DND-41 (cell line): ENCODE results near the gene SIT1.

Experiments used
- ATAC-seq: fragments of 200-7000 bp; cut with Tn5 transposase; 3 replicates; pipeline ENCODE4 v1.9.1; 2021; ENCODE audit warnings: low read depth; ENCODE audit not compliant: insufficient read depth
- DNase-seq: peaks from one replicate; pipeline ENCODE4 v3.0.0-alpha.2; 2020
- H2AFZ ChIP-seq: 2 replicates; pipeline ENCODE4 v1.6.0; 2012; ENCODE audit warnings: low read depth, low read length
- H3K27ac ChIP-seq: 2 replicates; pipeline ENCODE4 v1.5.1; 2012; ENCODE audit warnings: low read length, inconsistent platforms
- H3K27me3 ChIP-seq: fragments of 200-600 bp; sonication (generic); 2 replicates; pipeline ENCODE4 v1.6.0; 2012; ENCODE audit warnings: low read length, mild to moderate bottlenecking, inconsistent platforms; ENCODE audit not compliant: insufficient read depth, poor library complexity
- H3K36me3 ChIP-seq: 2 replicates; pipeline ENCODE4 v1.5.1; 2012; ENCODE audit warnings: low read length, inconsistent platforms; ENCODE audit not compliant: insufficient read depth
- H3K4me1 ChIP-seq: 2 replicates; pipeline ENCODE4 v1.5.1; 2012; ENCODE audit warnings: mild to moderate bottlenecking, low read length; ENCODE audit not compliant: insufficient read depth
- H3K4me2 ChIP-seq: 2 replicates; pipeline ENCODE4 v1.6.0; 2012; ENCODE audit warnings: mild to moderate bottlenecking, moderate library complexity, low read length, inconsistent platforms; ENCODE audit not compliant: insufficient read depth
- H3K4me3 ChIP-seq, 2 experiments: fragments of 200-600 bp in 1 of 2; shearing (Covaris generic) in 1 of 2; 2 replicates each; pipeline ENCODE4 v1.5.1; 2012 to 2016; ENCODE audit warnings: inconsistent platforms in 2 of 2, low read length in 2 of 2, mild to moderate bottlenecking in 2 of 2, low read depth in 1 of 2, moderate library complexity in 1 of 2
- H3K79me2 ChIP-seq: 2 replicates; pipeline ENCODE4 v1.6.0; 2012; ENCODE audit warnings: low read length, inconsistent platforms; ENCODE audit not compliant: insufficient read depth
- H3K9ac ChIP-seq: 2 replicates; pipeline ENCODE4 v1.6.0; 2012; ENCODE audit warnings: low read depth, mild to moderate bottlenecking, inconsistent platforms, low read length, moderate library complexity
- H3K9me3 ChIP-seq: 2 replicates; pipeline ENCODE4 v1.5.1; 2012; ENCODE audit warnings: low read length, moderate library complexity, mild to moderate bottlenecking, inconsistent platforms; ENCODE audit not compliant: insufficient read depth, severe bottlenecking
- H4K20me1 ChIP-seq: 2 replicates; pipeline ENCODE4 v1.6.0; 2012; ENCODE audit warnings: low read length; ENCODE audit not compliant: insufficient read depth
- CTCF ChIP-seq: IDR thresholded peaks from 2 replicates; pipeline ENCODE4 v1.5.1; 2012; ENCODE audit warnings: borderline replicate concordance, low read length, moderate library complexity, mild to moderate bottlenecking; ENCODE audit not compliant: poor library complexity, severe bottlenecking; ENCODE audit errors: extremely low read depth
- EZH2 ChIP-seq: IDR thresholded peaks from 3 replicates; pipeline ENCODE4 v1.6.1; 2012; ENCODE audit warnings: borderline replicate concordance, low read depth, mild to moderate bottlenecking, moderate library complexity, low read length, inconsistent platforms; ENCODE audit not compliant: severe bottlenecking

The SIT1 gene

DNA sequence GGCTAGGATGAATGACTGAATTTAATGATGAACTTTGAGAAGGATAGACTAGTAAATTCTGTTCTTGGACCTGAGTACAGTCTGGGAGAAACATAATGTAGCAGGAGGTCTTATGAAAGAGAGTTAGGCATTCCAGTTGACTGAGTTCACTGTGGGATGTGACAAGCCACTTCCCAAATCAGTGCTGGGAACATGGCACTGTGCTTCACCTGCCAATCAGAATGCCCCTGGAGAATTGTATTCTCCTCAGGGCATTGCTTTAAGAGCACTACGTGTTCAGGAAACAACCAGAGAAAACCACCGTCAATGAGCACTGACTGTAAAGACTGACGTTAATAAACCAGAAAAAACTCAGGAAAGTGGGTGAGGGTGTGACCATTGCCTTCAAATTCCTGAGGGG is 8.6 kb upstream of the SIT1 start:
- ATAC-seq (no peak), DNase-seq (no peak)
- Histone ChIP-seq H3K9ac (peak overlapping the region; percentile 86), H3K4me3 (peak overlapping the region; percentile 41 to 70; a peak in 3 of 4 replicates), H3K4me2 (peak overlapping the region; percentile 75), H3K36me3 (peaks cover 39% of the 10 kb centered on the region), H3K4me1 (peaks cover 72% of the 10 kb centered on the region), H3K79me2 (peaks cover 48% of the 10 kb centered on the region), H3K9me3 (no peaks in the 10 kb centered on the region), H3K27me3 (no peaks in the 10 kb centered on the region), H2AFZ (no peak overlapping the region), H3K27ac (peak overlapping the region; percentile 92), H4K20me1 (peaks cover 3% of the 10 kb centered on the region; the same call in 1 of the 2 replicates)
- TF ChIP-seq EZH2 (no peak), CTCF (no peak)

GRCh38 chr9:35658968-35659220 is 8.2 kb upstream of the SIT1 start:
- H3K79me2 ChIP-seq = peaks cover 44% of the 10 kb centered on the region
- ATAC-seq = peak; percentile 8
- H3K4me1 ChIP-seq = peaks cover 67% of the 10 kb centered on the region
- H3K9ac ChIP-seq = peak overlapping the region; percentile 86
- peak overlapping the region; percentile 72; the same call in 1 of the 2 replicates for H2AFZ ChIP-seq
- no peaks in the 10 kb centered on the region for H3K9me3 ChIP-seq
- no peaks in the 10 kb centered on the region for H3K27me3 ChIP-seq
- peak overlapping the region; percentile 75 for H3K4me2 ChIP-seq
- H4K20me1 ChIP-seq = peaks cover 3% of the 10 kb centered on the region; the same call in 1 of the 2 replicates
- DNase-seq = peak; percentile 47
- no peak for TF ChIP-seq CTCF
- H3K4me3 ChIP-seq = peak overlapping the region; percentile 41 to 70; a peak in 3 of 4 replicates
- H3K36me3 ChIP-seq = peaks cover 39% of the 10 kb centered on the region
- H3K27ac ChIP-seq = peak overlapping the region; percentile 92

GRCh38 chr9:35658137-35658967 is 7.6 kb upstream of the SIT1 start, which contains the start of gene CCDC107:
Gene CCDC107, plus strand, starts transcription at chr9:35658292. Its CDS starts 88 bp downstream, at chr9:35658380.
- no peaks in the 10 kb centered on the region for H3K9me3 ChIP-seq
- peak; percentile 75 for DNase-seq
- H3K4me1 ChIP-seq = peaks cover 62% of the 10 kb centered on the region
- TF ChIP-seq CTCF (peak; percentile 85), EZH2 (no peak)
- H4K20me1 ChIP-seq = peaks cover 3% of the 10 kb centered on the region; the same call in 1 of the 2 replicates
- no peaks in the 10 kb centered on the region for H3K27me3 ChIP-seq
- peak within 1 kb of the TSS; percentile 86 for H3K9ac ChIP-seq
- peak within 1 kb of the TSS; percentile 72 for H2AFZ ChIP-seq
- H3K79me2 ChIP-seq = peaks cover 39% of the 10 kb centered on the region
- H3K36me3 ChIP-seq = peaks cover 37% of the 10 kb centered on the region
- H3K4me2 ChIP-seq = peak within 1 kb of the TSS; percentile 75
- peak; percentile 65 for ATAC-seq
- H3K4me3 ChIP-seq = peak within 1 kb of the TSS; percentile 41 to 70; a peak in 3 of 4 replicates
- H3K27ac ChIP-seq = peak within 1 kb of the TSS; percentile 92
